HL-60/S4 treated with phorbol 12-myristate 13-acetate at 8.2 ng/mL for 4 days and 3 days (cell line): ENCODE measurements around the gene USP31.
"Not testable (repeated sequence)": the region's sequence is repeated elsewhere in the genome, so short reads cannot be mapped to it uniquely, and the experiment has no call there.

ENCODE experiments used
- in situ Hi-C: fragments of 300-500 bp; cut with MboI; formaldehyde crosslinking; loops from 2 replicates; pipeline ENCODE4 v1.15.0; 2022; ENCODE audit warnings: low sequenced_read_pairs

USP31 gene

GRCh38 chr16:23160082-23160481, 10.8 kb upstream of the USP31 start:
- in situ Hi-C loops, result no loop called here

GRCh38 chr16:23158114-23158513, 8.9 kb upstream of the USP31 start:
- in situ Hi-C loops, result no loop called here

- in situ Hi-C loops, result no loop called here
These were observed 7.8 kb upstream of the USP31 start for GRCh38 chr16:23156946-23157460.

- in situ Hi-C loops, result no loop called here
These were observed 6.9 kb upstream of the USP31 start for GRCh38 chr16:23156110-23156509.

GRCh38 chr16:23155445-23156049, 6.3 kb upstream of the USP31 start:
- in situ Hi-C loops, result no loop called here

- in situ Hi-C loops, result no loop called here
These were observed 3.3 kb upstream of the USP31 start for GRCh38 chr16:23152386-23153178.

GRCh38 chr16:23149993-23150364, 727 bp upstream of the USP31 start:
- in situ Hi-C loops, result no loop called here

GRCh38 chr16:23148513-23149266, 562 bp downstream of the USP31 start:
- in situ Hi-C loops, result no loop called here

- in situ Hi-C loops, result no loop called here
These were observed 1.1 kb downstream of the USP31 start for GRCh38 chr16:23148166-23148512.

GRCh38 chr16:23147666-23148065, 1.6 kb downstream of the USP31 start:
- in situ Hi-C loops, result no loop called here

- in situ Hi-C loops, result no loop called here
These were observed 2.2 kb downstream of the USP31 start for GRCh38 chr16:23146877-23147601.

GRCh38 chr16:23145608-23146007, 3.6 kb downstream of the USP31 start:
- in situ Hi-C loops, result no loop called here

- in situ Hi-C loops, result no loop called here
These were observed 4.1 kb downstream of the USP31 start for GRCh38 chr16:23145186-23145585.

GRCh38 chr16:23144393-23144792, 4.9 kb downstream of the USP31 start:
- in situ Hi-C loops, result not testable (repeated sequence)

- in situ Hi-C loops, result no loop called here
These were observed 5.9 kb downstream of the USP31 start for GRCh38 chr16:23143391-23143790.

- in situ Hi-C loops, result no loop called here
These were observed 7.1 kb downstream of the USP31 start for GRCh38 chr16:23141959-23142740.

GRCh38 chr16:23141500-23141899, 7.8 kb downstream of the USP31 start:
- in situ Hi-C loops, result no loop called here

GRCh38 chr16:23141033-23141432, 8.2 kb downstream of the USP31 start:
- in situ Hi-C loops, result no loop called here

GRCh38 chr16:23140107-23140506, 9.1 kb downstream of the USP31 start:
- in situ Hi-C loops, result no loop called here

GRCh38 chr16:23137818-23138217, 11.4 kb downstream of the USP31 start:
- in situ Hi-C loops, result no loop called here
